Measurements from ENCODE around the gene KRI1.

KRI1 gene

DNA sequence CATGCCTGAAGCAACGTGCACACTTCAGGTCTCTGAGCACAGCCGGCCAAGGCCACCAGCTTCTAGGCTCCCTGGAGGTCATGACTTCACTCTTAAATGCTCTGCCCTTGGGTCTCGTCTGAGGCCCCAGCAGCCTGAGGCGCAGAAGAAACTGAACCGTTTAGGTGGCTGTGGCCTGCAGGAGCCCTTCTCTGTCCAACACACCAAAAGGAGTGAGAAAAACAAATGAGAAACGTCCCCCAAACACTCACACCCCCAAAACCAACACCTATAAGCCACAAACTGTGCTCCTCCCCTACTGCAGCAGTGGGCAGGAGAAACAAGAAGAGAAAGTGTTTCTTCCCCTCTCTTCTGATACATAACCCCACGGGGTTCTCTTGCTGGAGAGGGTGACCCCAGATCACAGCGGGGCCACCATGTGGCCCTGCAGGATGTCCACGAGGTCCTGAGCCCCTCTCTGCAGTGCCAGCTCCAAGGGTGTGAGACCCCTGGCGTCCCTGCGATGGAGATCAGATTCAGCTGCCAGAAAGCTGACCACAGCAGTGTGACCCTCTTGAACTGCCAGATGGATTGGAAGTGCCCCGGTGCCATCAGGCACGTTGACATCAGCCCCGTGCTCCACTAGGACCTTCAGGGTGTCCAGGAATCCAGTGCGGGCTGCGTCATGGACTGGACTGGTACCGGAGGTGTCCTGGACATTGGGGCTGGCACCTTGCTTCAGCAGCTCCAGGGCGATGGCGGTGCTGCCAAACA is 1.0 kb upstream of the KRI1 start:
- no peaks in the 10 kb centered on the region for H3K9me3 ChIP-seq (ENCODE audit: insufficient read depth, low read length)
- no peak overlapping the region for H3K4me3 ChIP-seq (ENCODE audit: insufficient read length, low read depth)

DNA sequence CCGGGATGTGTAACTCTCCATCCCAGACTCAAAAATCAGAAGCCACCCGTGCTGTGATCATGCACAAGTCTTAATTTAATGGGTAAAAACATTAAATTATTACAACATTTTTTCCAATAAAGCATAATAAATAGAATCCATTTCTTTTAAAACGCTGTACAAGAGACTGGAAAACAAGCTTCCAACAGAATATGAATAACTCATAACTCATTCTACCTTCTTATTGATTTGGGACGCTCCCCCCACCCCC is 523 bp upstream of the KRI1 start:
- Histone ChIP-seq H3K4me1 (ENCODE audit: insufficient read depth, insufficient read length) (peaks cover 14% of the 10 kb centered on the region), H3K9me3 (ENCODE audit: insufficient read depth, low read length) (no peaks in the 10 kb centered on the region), H3K27me3 (ENCODE audit: insufficient read depth, insufficient read length) (peaks cover 7% of the 10 kb centered on the region), H3K9ac (ENCODE audit: insufficient read length, low read depth) (peak overlapping the region; percentile 61), H3K4me3 (ENCODE audit: insufficient read length, low read depth) (peak overlapping the region; percentile 87), H3K36me3 (ENCODE audit: insufficient read depth, insufficient read length, low read length) (peaks cover 25% of the 10 kb centered on the region)
- DNase-seq (ENCODE audit: low read depth, low spot score): no peak
- TF ChIP-seq SUZ12 (IDR thresholded peaks at IDR 0.05; ENCODE audit: extremely low read depth, insufficient read depth, insufficient read length) (no peak), YY1 (IDR thresholded peaks at IDR 0.05; ENCODE audit: insufficient read depth, insufficient read length) (no peak)

More for the DNA sequence above, 1.0 kb upstream of the KRI1 start:
- no peak for DNase-seq (ENCODE audit: low read depth, low spot score)
- Histone ChIP-seq H3K9ac (ENCODE audit: insufficient read length, low read depth) (peak overlapping the region; percentile 27), H3K36me3 (ENCODE audit: insufficient read depth, insufficient read length, low read length) (peaks cover 23% of the 10 kb centered on the region), H3K27me3 (ENCODE audit: insufficient read depth, insufficient read length) (peaks cover 7% of the 10 kb centered on the region), H3K4me1 (ENCODE audit: insufficient read depth, insufficient read length) (peaks cover 14% of the 10 kb centered on the region)
- TF ChIP-seq SUZ12 (IDR thresholded peaks at IDR 0.05; ENCODE audit: extremely low read depth, insufficient read depth, insufficient read length): no peak
- TF ChIP-seq ZNF274 (IDR thresholded peaks at IDR 0.05; ENCODE audit: low read depth, low read length): no peak
- no peak for TF ChIP-seq YY1 (IDR thresholded peaks at IDR 0.05; ENCODE audit: insufficient read depth, insufficient read length)

DNA sequence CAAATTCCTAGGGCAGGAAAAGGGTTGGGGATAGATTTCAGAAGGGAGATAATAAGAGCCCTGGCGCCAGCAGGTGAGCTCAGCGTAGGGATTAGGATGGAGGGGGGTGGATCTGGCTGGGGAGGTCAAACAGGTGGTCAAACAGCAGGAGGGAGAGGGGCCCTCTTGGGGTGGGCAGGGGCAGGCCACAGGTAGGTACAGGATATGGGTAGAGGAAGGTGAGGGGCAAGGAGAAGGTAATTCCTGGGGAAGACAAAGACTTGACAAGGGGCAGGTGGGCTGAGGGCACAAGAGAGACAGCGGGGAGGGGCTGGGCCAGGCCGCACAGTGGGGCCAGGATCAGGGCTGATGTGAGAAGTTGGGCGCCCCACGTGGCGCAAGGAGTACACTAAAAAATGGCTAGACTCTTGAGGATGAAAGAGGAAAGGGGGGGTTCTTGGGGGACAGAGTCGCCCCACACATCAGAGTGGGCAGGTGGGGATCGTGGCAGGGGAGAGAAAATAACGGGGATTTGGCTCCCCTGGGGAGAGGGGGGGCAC is 713 bp downstream of the KRI1 start:
- DNase-seq (ENCODE audit: low read depth, low spot score): no peak
- Histone ChIP-seq H3K36me3 (ENCODE audit: insufficient read depth, insufficient read length, low read length) (peaks cover 35% of the 10 kb centered on the region), H3K9me3 (ENCODE audit: insufficient read depth, low read length) (no peaks in the 10 kb centered on the region), H3K9ac (ENCODE audit: insufficient read length, low read depth) (peak overlapping the region; percentile 99), H3K4me3 (ENCODE audit: insufficient read length, low read depth) (peak overlapping the region; percentile 87), H3K4me1 (ENCODE audit: insufficient read depth, insufficient read length) (peaks cover 14% of the 10 kb centered on the region), H3K27me3 (ENCODE audit: insufficient read depth, insufficient read length) (peaks cover 7% of the 10 kb centered on the region)
- TF ChIP-seq SUZ12 (IDR thresholded peaks at IDR 0.05; ENCODE audit: extremely low read depth, insufficient read depth, insufficient read length) (no peak), ZNF274 (IDR thresholded peaks at IDR 0.05; ENCODE audit: low read depth, low read length) (no peak), YY1 (IDR thresholded peaks at IDR 0.05; ENCODE audit: insufficient read depth, insufficient read length) (no peak)

DNA sequence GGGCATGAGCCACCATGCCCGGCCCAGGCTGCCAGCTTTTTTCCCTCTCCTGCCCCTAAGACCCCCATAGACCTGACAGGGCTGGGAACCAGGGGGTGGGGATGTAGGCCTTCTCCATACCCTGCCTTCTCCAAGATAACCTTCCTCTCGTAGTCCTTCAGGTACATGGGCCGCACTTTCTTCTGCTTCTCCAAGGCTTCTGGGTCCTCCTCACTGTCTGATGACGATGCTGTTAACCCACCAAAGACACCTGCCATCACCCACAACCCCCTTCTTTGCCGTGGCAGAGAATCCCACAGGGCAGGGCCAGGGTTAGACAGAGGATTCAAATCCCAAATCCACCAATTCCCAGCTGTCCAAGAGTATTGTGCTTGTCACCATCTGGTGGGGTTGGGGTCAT is 3.2 kb downstream of the KRI1 start:
- Histone ChIP-seq H3K4me1 (ENCODE audit: insufficient read depth, insufficient read length) (peaks cover 14% of the 10 kb centered on the region), H3K27me3 (ENCODE audit: insufficient read depth, insufficient read length) (peaks cover 7% of the 10 kb centered on the region), H3K9ac (ENCODE audit: insufficient read length, low read depth) (no peak overlapping the region), H3K4me3 (ENCODE audit: insufficient read length, low read depth) (no peak overlapping the region), H3K36me3 (ENCODE audit: insufficient read depth, insufficient read length, low read length) (peaks cover 59% of the 10 kb centered on the region), H3K9me3 (ENCODE audit: insufficient read depth, low read length) (no peaks in the 10 kb centered on the region)
- TF ChIP-seq ZNF274 (IDR thresholded peaks at IDR 0.05; ENCODE audit: low read depth, low read length): no peak
- no peak for TF ChIP-seq YY1 (IDR thresholded peaks at IDR 0.05; ENCODE audit: insufficient read depth, insufficient read length)
- no peak for TF ChIP-seq SUZ12 (IDR thresholded peaks at IDR 0.05; ENCODE audit: extremely low read depth, insufficient read depth, insufficient read length)
- DNase-seq (ENCODE audit: low read depth, low spot score): no peak

DNA sequence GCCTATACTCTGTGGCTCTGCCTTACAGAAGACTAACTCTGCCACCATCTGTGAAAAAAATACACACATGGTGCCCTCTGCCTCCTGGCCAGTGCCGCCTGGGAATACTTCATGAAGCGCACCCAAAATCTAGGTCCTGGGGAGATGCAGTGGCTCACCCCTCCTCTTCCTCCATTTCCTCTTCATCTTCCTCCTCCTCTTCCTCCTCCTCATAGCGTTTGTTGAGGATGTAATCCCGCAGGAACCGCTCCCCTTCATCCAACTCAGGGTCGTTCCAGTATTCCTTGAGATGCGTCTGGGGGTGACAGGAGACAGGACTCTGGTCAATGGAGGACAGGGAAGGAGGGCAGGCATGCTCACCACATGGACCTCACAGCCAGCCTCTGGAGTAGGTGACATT is 5.7 kb downstream of the KRI1 start:
- no peak overlapping the region for H3K9ac ChIP-seq (ENCODE audit: insufficient read length, low read depth)

DNA sequence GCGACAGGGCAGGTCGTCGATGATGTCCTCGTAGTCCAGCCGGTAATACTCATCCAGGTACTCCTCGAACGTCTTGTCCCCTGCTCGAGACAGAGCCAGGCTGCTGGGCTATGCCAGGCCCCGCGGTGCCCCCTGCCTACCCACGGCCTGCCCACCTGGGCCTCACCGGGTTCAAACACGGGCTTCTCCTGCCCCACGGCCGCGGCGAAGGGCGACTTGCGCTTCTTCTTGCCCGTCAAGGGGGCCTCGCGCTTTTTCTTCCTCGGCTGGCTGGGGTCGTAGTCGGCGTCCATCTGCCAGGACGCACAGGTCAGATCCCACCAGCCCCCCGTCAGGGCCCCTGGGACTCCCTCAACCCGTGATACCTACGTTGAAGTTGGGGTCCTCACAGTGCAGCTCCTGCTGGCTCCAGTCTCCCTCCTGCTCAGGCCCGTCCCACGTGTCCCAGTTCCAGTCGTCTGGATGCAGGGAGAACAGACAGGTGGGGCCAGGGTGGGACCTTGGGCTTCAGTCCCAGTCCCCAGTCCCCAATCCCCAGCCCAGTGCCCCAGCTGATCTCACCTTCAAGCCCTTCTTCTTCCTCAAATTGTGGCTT is 8.1 kb downstream of the KRI1 start:
- peaks cover 3% of the 10 kb centered on the region for H3K4me1 ChIP-seq (ENCODE audit: insufficient read depth, insufficient read length)
- TF ChIP-seq YY1 (IDR thresholded peaks at IDR 0.05; ENCODE audit: insufficient read depth, insufficient read length): no peak
- TF ChIP-seq SUZ12 (IDR thresholded peaks at IDR 0.05; ENCODE audit: extremely low read depth, insufficient read depth, insufficient read length): no peak
- TF ChIP-seq ZNF274 (IDR thresholded peaks at IDR 0.05; ENCODE audit: low read depth, low read length): no peak
- H3K27me3 ChIP-seq (ENCODE audit: insufficient read depth, insufficient read length): no peaks in the 10 kb centered on the region

More for the DNA sequence above, 5.7 kb downstream of the KRI1 start:
- Histone ChIP-seq H3K27me3 (ENCODE audit: insufficient read depth, insufficient read length) (no peaks in the 10 kb centered on the region), H3K4me3 (ENCODE audit: insufficient read length, low read depth) (no peak overlapping the region), H3K4me1 (ENCODE audit: insufficient read depth, insufficient read length) (peaks cover 5% of the 10 kb centered on the region), H3K36me3 (ENCODE audit: insufficient read depth, insufficient read length, low read length) (peaks cover 73% of the 10 kb centered on the region), H3K9me3 (ENCODE audit: insufficient read depth, low read length) (no peaks in the 10 kb centered on the region)
- no peak for DNase-seq (ENCODE audit: low read depth, low spot score)
- TF ChIP-seq SUZ12 (IDR thresholded peaks at IDR 0.05; ENCODE audit: extremely low read depth, insufficient read depth, insufficient read length): no peak
- no peak for TF ChIP-seq YY1 (IDR thresholded peaks at IDR 0.05; ENCODE audit: insufficient read depth, insufficient read length)
- TF ChIP-seq ZNF274 (IDR thresholded peaks at IDR 0.05; ENCODE audit: low read depth, low read length): no peak

DNA sequence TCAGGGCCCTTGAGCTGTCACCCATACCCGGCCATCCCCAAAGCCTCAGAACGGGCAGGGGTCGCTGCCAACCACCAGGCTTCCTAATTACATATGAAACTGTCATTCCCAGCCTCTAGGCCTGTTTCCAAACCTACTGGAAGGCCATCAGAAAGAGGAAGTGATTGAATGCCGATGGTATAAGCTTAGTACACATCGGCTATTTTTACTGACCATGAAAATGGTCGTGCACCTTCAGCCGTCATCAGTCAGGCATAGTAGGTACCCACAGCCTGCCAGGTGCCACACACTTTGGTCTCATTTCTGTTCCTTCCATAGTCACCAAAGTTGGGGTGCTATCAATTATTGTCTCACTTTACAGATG is 10.2 kb downstream of the KRI1 start:
- peaks cover 85% of the 10 kb centered on the region for H3K36me3 ChIP-seq (ENCODE audit: insufficient read depth, insufficient read length, low read length)

More for the DNA sequence above, 8.1 kb downstream of the KRI1 start:
- Histone ChIP-seq H3K9me3 (ENCODE audit: insufficient read depth, low read length) (no peaks in the 10 kb centered on the region), H3K9ac (ENCODE audit: insufficient read length, low read depth) (no peak overlapping the region), H3K4me3 (ENCODE audit: insufficient read length, low read depth) (no peak overlapping the region), H3K36me3 (ENCODE audit: insufficient read depth, insufficient read length, low read length) (peaks cover 88% of the 10 kb centered on the region)
- DNase-seq (ENCODE audit: low read depth, low spot score): no peak

More for the DNA sequence above, 10.2 kb downstream of the KRI1 start:
- Histone ChIP-seq H3K9ac (ENCODE audit: insufficient read length, low read depth) (no peak overlapping the region), H3K4me1 (ENCODE audit: insufficient read depth, insufficient read length) (peaks cover 6% of the 10 kb centered on the region), H3K4me3 (ENCODE audit: insufficient read length, low read depth) (no peak overlapping the region), H3K9me3 (ENCODE audit: insufficient read depth, low read length) (no peaks in the 10 kb centered on the region), H3K27me3 (ENCODE audit: insufficient read depth, insufficient read length) (no peaks in the 10 kb centered on the region)
- TF ChIP-seq YY1 (IDR thresholded peaks at IDR 0.05; ENCODE audit: insufficient read depth, insufficient read length) (no peak), ZNF274 (IDR thresholded peaks at IDR 0.05; ENCODE audit: low read depth, low read length) (no peak), SUZ12 (IDR thresholded peaks at IDR 0.05; ENCODE audit: extremely low read depth, insufficient read depth, insufficient read length) (no peak)
- no peak for DNase-seq (ENCODE audit: low read depth, low spot score)
